NCI-H2029 (cell line): ENCODE results near the gene CYP17A1.
"Not testable (repeated sequence)": the region's sequence is repeated elsewhere in the genome, so short reads cannot be mapped to it uniquely, and the experiment has no call there.

Experiments used
- DNase-seq: peaks from one replicate; lab custom pipeline; 2025; lab: John Stamatoyannopoulos, UW

CYP17A1 gene, protein sequence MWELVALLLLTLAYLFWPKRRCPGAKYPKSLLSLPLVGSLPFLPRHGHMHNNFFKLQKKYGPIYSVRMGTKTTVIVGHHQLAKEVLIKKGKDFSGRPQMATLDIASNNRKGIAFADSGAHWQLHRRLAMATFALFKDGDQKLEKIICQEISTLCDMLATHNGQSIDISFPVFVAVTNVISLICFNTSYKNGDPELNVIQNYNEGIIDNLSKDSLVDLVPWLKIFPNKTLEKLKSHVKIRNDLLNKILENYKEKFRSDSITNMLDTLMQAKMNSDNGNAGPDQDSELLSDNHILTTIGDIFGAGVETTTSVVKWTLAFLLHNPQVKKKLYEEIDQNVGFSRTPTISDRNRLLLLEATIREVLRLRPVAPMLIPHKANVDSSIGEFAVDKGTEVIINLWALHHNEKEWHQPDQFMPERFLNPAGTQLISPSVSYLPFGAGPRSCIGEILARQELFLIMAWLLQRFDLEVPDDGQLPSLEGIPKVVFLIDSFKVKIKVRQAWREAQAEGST

DNA sequence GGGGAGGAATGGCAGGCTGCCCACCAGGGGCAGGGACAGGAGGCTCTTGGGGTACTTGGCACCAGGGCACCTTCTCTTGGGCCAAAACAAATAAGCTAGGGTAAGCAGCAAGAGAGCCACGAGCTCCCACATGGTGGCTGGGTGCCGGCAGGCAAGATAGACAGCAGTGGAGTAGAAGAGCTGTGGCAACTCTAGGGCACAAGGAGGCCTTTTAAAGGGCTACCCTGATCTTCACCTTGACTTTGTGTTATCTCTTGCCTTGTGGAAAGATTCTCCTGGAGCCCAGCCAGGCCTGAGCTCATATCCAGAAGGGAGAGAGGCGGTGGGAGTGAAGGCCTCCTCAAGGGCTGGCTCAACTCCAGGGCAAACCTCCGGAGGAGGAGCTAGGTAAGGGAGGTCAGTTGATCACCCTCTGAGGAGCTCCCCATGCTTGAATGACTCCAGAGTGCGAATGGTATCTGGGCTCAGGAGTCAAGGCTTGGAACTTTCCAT lies at the start of gene CYP17A1:
TSS of gene CYP17A1 (minus strand) at position 184 of the 492 bp plus-strand sequence. CDS start at position 132, 52 bp downstream.
- peak; percentile 33 for DNase-seq

DNA sequence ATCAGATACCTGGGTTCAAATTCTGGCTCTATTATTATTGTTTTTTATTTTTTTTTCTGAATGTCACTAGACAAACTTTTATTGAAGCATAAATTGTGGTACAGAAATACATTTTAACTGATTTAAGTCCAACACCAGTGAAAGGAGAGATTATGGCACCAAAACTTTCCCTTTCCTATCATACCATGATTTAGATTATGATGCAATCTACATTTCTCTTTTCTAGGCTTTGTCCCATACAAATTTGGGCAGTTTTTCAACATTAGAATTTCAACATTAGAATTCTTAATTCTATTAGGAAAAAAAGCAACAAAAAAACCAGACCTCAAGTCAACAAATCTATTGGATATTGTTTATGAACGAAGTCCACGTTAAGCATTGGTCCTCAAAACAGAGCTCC lies 43.0 kb upstream of the CYP17A1 start:
- DNase-seq: no peak

DNA sequence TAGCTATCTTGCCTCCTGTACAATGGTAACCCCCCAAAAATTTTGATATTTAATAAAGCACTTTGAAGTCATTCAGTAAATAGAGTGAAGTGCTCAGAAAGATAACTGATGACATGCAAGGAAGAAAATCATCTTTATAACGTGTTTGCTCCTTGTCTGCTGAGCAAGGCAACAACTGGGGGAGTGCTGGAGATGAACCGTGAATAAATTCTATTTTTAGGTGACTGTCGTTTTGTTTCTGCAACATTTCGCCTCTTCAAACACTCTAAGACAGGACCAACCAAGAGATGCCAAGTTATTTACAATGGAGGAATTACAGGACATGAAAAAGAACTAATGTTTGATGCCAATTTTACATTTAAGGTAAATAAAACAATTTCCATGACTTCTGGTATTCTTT lies 41.4 kb upstream of the CYP17A1 start:
- DNase-seq: no peak

DNA sequence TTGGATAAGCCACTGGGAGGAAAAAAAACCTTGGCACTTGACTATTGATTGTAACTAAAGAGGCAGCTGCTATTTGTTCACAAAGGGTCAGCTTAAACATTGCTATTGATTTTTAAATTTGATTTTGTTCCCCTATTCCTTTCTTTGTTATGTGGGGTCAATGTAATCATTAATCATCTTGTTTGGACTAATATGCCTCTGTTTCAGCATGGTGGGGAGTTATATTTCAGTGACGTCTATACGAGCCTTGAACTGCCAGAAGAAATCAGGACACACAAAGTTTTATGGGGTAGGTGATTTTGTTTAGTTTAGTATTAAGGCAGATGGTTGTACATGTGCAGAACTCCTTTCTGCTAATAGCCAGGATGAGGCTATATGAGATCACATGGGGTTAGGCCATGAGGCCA lies 39.5 kb upstream of the CYP17A1 start:
- DNase-seq: no peak

DNA sequence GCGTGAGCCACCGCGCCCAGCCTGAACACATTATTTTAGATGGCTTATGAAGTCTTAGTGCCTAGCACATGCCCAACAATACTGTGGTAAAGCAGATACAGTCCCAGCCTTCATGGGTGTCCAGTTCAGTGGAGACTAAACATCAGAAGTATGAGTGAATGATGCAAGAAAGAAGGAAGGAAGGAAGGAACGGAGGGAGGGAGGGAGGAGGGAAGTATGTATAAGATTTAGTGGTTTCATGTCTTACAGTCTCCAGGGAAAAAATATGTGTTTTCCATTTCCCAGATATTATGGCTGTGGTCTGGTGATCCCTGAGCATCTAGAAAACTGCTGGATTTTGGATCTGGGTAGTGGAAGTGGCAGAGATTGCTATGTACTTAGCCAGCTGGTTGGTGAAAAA lies 35.0 kb upstream of the CYP17A1 start:
- no peak for DNase-seq

DNA sequence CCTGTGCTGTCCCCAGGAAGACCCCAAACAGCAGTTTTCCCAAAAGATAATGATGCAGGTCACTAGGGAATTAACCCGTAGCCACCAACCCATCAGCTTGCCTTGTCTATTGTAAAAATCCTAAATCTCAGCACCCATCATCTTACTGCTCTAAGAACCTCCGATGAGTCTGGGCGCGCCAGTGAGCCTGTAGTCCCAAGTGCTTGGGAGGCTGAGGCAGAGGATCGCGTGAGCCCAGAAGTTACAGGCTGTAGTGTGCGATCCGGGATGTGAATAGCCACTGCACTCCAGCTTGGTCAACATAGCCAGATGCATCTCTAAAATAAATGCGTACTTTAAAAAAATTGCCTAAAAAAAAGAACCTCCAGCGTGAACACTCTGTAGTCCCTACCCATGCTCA lies 33.0 kb upstream of the CYP17A1 start:
- DNase-seq: no peak

DNA sequence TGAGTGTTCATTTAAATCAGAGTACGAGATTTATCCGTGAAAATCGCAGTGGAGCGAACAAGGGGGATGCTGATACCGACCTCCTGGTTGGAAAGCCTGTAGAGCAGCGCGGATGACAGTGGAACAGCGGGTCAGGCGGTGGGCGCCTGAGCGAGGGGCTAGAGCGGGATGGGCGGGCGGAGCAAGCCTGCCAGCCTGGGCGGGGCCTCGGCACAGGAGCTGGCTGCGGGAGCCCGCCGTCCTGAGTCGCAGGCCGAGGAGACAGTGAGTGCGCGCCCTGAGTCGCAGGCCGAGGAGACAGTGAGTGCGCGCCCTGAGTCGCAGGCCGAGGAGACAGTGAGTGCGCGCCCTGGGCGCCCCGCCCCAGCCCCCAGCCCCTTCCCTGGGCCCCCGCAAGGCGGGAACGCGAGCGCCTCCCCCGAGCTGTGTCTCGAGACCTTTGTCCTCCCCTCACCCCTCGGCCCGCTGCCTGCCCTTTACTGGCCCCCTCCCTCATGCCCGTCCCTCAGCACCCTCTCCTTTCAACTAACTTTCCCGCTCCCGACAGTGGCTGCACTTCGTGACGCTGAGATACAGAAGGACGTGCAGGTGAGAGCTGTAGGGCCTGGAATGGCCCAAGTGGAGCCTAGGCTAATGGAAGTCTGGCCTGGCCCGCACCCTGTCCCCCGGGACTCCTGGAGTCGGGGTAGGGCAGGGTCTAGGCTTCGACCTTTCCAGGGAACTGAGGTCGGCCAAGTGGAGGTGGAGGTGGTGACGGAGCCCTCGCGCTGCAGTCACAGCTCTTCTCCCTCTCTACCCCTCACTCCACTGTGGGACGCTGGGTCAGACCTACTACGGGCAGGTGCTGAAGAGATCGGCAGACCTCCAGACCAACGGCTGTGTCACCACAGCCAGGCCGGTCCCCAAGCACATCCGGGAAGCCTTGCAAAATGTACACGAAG lies 32.3 kb upstream of the CYP17A1 start, which contains the start of gene AS3MT:
TSS of gene AS3MT (plus strand) at position 213 of the 941 bp plus-strand sequence. CDS start at position 336, 123 bp downstream.
- DNase-seq: no peak

DNA sequence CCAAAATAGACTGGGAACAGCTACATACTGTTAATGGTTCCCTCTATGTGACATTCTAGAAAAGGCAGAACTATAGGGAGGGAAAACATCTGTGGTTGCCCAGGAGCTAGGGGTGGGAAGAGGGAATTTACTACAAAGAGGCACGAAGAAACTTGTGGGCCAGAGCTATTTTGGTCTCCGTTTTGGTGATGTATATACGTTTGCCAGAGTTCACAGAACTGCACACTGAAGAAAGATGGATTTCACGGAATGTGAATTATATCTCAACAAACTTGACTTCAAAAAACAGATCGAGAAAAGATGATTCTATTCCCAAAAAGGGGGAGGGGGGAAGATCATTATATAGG lies 31.7 kb upstream of the CYP17A1 start:
- no peak for DNase-seq

DNA sequence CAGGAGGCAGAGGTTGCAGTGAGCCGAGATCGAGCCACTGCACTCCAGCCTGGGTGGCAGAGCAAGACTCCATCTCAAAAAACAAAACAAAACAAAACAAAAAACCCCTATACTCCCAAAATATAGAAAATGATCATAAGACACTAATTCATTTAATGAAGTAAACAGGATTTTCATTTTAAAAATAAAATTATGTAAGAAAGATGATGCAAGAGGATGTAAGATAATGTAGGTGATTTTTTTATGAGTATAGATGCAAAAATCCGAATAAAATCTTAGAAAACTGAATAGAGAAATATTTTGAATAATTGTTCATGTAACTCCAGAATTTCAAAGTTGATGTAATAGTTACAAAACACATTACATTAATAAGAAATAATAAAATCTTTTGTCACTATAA lies 28.4 kb upstream of the CYP17A1 start:
- no peak for DNase-seq

DNA sequence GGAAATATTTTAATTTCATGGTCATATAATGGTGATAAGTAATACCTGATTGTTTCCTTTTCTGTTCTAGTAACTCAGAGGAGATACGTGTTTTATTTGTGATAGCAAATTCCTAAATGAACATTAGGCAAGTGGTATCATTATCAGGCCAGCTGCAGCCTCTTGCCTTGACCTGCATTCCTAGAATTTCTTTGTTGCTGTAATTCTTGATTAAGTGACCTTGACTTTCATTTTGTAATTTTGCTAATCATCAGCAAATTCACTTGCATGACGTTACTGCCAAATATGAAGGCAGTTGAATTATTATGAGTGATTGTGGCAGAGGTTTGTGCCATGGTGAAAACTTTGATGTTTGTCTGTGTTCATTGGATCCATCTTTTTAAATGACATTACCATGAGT lies 26.4 kb upstream of the CYP17A1 start:
- no peak for DNase-seq

DNA sequence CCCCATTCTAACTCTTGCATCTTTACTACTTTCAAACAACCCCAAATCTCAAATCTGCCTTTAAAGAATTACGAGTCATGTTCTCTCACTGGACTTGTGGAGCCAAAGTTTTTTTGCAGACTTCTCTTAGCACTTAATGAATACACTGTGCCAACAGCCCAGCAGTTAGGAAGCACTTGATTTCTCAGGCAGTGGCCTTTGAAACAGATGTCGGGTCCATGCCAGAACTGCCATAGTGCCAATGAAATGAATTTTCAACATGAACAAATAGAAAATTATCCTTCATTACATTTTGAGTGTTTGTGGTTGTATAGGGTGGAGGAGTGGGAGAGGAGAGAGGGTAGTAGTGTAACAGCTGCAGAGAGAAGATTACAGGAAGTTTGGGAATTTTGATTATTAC lies 22.7 kb upstream of the CYP17A1 start:
- peak; percentile 5 for DNase-seq

DNA sequence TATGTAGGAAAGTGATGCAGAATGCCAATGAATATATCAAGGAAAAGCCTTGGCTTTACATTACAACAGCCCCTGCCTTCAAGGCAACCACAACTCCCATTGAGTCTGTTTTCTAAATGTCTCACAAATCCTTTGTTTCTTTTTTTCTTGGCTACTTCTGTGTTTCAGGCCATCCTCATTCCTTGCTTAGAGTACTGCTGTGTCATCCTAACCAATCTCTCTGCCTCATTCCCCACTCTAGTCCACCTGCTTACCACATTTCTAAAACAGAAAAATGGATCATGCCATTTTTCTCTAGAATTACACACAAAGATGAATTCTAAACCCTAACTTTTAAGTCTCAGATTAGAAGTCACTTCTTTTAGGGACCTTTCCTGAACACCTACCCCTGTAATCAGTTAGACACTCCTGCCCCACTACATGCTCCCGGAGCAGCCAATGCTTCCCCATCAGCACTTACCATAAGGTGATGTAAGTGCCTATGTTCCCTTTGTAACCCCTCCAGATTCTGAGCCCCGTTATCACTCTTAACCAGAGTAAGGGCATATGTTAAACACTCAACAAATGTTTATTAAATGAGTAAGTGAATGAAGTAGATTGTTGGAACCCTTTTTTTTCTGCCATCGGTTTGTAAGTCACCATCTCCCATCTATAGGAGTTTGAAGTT lies 19.7 kb upstream of the CYP17A1 start:
- DNase-seq: no peak

DNA sequence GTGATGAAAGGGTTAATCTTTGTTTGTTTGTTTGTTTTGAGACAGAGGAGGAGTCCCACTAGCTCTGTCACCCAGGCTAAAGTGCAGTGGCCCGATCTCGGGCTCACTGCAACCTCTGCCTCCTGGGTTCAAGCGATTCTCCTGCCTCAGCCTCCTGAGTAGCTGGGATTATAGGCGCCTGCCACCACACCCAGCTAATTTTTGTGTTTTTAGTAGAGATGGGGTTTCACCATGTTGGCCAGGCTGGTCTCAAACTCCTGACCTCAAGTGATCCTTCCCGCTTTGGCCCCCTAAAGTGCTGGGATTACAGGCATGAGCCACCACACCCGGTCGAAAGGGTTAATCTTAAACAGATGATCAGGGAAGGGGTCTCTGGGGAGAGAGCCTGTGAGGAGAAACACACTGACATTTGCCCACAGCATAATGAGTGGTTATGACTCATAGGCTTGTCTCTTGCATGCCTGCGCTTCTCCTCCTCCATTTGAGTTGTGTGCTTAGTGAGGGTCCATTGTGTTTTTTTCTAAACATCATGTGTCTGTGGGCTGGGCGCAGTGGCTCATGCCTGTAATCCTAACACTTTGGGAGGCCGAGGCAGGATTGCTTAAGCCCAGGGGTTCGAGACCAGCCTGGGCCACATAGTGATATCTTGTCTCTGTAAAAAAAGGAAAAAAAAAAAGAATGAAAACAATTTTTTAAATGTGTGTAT lies 18.7 kb upstream of the CYP17A1 start:
- DNase-seq: not testable (repeated sequence)

DNA sequence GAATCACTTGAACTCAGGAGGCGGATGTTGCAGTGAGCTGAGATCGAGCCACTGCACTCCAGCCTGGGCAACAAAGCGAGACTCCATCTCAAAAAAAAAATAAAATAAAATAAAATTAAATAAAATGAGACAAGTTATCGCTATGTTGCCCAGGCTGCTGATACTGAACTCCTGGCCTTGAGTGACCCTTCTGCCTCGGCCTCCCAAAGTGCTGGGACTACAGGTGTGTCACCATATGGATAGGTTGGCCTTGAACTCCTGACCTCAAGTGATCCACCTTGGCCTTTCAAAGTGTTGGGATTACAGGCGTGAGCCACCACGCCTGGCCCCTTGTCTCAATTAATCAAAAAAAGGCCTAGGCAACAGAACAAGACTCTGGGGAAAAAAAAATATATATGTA lies 16.0 kb upstream of the CYP17A1 start:
- not testable (repeated sequence) for DNase-seq

DNA sequence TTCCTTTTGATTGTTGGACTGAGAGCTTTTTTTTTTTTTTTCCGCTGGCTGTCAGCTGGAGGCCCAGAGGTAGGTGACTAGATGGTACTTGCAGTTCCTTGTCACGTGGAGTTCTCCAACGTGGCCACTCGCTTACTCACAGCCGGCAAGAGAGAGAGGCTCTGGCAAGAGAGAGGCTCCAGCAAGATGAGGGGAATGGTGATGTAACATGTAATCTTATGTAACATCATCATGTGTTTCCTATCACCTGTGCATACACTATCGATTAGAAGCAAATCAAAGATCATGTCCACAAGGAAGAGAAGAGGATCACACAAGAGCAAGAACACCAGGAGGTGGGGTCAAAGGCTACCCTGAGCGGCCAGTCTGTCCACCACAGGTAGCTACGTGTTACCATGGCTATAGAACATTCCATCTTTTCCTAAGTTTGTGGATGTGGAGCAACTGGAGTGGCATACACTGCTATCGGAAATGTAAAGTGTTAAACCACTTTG lies 12.9 kb upstream of the CYP17A1 start:
- DNase-seq: no peak

DNA sequence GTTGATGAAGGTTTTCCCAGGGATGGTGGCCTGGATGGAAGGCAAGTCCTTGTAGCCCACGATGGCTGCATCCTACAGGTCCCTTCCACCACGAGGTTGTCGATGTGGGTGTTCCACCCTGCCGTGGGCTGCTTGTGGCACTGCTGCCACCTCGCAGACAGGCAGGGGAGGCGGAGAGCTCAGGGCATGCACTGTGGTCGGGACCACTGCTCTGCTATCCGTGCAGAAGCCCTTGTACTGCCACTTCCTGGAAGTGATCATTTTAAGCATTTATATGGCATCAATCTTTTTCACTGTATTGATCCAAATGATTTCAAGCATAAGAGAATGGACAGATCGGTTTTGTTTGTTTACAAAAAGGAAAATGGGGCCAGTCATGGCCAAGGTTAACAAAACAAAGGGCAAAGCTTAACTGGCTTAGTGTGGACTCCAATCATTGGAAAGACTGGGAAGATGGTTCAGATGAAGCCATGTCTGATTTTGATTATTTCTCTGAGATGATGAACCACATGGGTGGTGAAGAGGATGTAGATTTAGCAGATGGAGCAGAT lies 8.2 kb upstream of the CYP17A1 start:
- DNase-seq: no peak

DNA sequence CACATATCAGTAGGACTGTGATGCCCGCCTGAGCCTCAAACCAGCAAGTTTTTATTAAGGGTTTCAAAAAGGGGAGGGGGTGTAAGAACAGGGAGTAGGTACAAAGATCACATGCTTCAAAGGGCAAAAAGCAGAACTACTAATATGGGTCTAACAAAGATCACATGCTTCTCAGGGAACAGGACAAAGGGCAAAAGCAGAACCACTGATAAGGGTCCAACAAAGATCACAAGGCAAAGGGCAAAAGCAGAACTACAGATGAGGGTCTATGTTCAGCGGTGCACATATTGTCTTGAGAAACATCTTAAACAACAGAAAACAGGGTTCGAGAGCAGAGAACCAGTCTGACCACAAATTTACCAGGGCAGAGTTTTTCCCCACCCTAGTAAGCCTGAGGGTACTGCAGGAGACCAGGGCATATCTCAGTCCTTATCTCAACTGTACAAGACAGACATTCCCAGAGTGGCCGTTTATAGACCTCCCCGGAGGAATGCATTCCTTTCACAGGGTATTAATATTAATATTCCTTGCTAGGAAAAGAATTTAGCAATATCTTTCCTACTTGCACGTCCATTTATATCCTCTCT lies 7.1 kb upstream of the CYP17A1 start:
- DNase-seq: not testable (repeated sequence)

DNA sequence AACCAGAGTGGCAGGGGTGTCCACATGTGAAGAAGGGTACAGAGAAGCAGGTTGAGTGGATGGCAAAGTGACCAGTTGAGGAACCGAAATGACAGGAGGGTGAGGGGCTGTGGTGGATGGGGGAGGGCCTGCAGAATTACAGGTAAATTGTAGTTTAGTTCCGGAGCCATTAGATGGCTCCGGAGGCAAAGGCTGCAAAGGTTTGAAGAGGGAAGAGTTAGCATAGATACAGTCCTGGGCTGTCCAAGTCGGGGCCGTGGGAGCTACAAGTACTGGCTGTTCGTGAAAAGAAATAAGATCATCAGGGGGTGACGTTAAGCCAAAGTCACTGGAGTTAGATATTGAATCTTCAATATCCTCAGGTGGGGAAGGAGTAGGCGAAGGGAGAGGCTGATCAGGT lies 5.9 kb upstream of the CYP17A1 start:
- DNase-seq: not testable (repeated sequence)

DNA sequence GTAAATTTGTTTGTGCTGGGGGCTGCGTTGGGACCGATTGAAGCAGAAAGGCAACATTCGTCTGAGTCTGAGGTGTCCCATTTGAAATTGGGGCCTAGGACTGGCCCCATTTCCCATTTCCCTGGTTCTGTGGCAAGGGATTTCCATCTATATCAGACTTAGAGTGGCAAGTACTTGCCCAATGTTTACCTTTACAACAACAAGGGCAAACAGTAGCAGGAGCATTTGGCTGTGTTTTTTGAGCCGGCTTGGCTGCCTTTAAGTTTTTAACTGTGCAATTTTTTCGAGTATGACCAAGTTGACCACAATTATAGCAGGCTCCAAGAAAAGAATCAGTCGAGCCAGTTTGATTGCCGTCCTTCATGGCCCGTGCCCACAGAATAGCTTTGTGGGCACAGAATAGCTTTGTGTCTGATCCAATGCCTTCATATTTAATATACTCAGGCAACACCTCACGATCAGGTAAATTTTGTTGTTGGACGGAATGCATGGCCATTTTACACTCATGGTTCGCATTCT lies 4.7 kb upstream of the CYP17A1 start:
- DNase-seq: no peak

DNA sequence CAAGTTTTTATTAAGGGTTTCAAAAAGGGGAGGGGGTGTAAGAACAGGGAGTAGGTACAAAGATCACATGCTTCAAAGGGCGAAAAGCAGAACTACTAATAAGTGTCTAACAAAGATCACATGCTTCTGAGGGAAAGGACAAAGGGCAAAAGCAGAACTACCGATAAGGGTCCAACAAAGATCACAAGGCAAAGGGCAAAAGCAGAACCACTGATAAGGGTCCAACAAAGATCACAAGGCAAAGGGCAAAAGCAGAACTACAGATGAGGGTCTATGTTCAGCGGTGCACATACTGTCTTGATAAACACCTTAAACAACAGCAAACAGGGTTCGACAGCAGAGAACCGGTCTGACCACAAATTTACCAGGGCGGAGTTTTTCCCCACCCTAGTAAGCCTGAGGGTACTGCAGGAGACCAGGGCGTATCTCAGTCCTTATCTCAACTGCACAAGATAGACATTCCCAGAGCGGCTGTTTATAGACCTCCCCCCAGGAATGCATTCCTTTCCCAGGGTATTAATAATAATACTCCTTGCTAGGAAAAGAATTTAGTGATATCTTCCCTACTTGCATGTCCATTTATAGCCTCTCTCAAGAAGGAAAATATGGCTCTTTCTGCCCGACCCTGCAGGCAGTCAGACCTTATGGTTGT lies 1.2 kb upstream of the CYP17A1 start:
- not testable (repeated sequence) for DNase-seq
